GM12875 (cell line): ENCODE results near the gene SLC9A3.

Source experiments
- H3K4me3 ChIP-seq: one replicate; pipeline ENCODE4 v1.5.1; 2011; ENCODE audit warnings: low read depth, low read length, control low read depth
- CTCF ChIP-seq: IDR thresholded peaks from 2 replicates; pipeline ENCODE4 v1.5.1; 2011; ENCODE audit warnings: low read depth, mild to moderate bottlenecking, control low read depth, inconsistent platforms, low read length, moderate library complexity, borderline replicate concordance; ENCODE audit not compliant: insufficient read depth

The SLC9A3 gene

GRCh38 chr5:569868-570361, 45.7 kb upstream of the SLC9A3 start:
- no peak for TF ChIP-seq CTCF
- H3K4me3 ChIP-seq: no peak overlapping the region

GRCh38 chr5:569358-569867, 45.2 kb upstream of the SLC9A3 start:
- TF ChIP-seq CTCF: no peak
- H3K4me3 ChIP-seq: no peak overlapping the region

GRCh38 chr5:568809-569208, 44.6 kb upstream of the SLC9A3 start:
- no peak overlapping the region for H3K4me3 ChIP-seq
- no peak for TF ChIP-seq CTCF

GRCh38 chr5:568061-568781, 44.0 kb upstream of the SLC9A3 start:
- TF ChIP-seq CTCF: no peak
- H3K4me3 ChIP-seq: no peak overlapping the region

- no peak for TF ChIP-seq CTCF
- no peak overlapping the region for H3K4me3 ChIP-seq
Measured at GRCh38 chr5:567664-568060, 43.4 kb upstream of the SLC9A3 start.

- no peak for TF ChIP-seq CTCF
- H3K4me3 ChIP-seq: no peak overlapping the region
Measured at GRCh38 chr5:566636-567309, 42.5 kb upstream of the SLC9A3 start.
